ENCODE results near the gene GPR146. TPM values are rescaled to one million over a fixed set of nuclear protein-coding genes. Genes with fewer than 3 reads are reported as not detected.
A peak's percentile ranks its signal among the peaks of the same experiment; 100 is the strongest.

Gene GPR146
- total and polyA plus RNA-seq, 9 donors, result 2.3 to 4.8 (median 3.2) TPM

GRCh38 chr7:1043552-1044188, 676 bp upstream of the GPR146 start:
- Histone ChIP-seq H3K36me3 (ENCODE audit: control insufficient read depth, insufficient read depth, low read length) (no peaks in the 10 kb centered on the region), H3K27ac (ENCODE audit: low read length) (peak overlapping the region; percentile 93), H3K4me3 (ENCODE audit: low read length) (peak overlapping the region; percentile 31), H3K9me3 (replicated peaks; ENCODE audit: control insufficient read depth, low read depth, low read length) (no peaks in the 10 kb centered on the region), H3K4me1 (ENCODE audit: control insufficient read depth, insufficient read depth, low read length) (peaks cover 52% of the 10 kb centered on the region), H3K27me3 (ENCODE audit: control insufficient read depth, insufficient read depth, low read length) (no peaks in the 10 kb centered on the region)
- WGBS (ENCODE audit: insufficient coverage), result 65% methylated on average over 16 of the region's 18 CpGs
- no peak for DNase-seq

- peak overlapping the region; percentile 83 for H3K27ac ChIP-seq (ENCODE audit: low read length)
- no peaks in the 10 kb centered on the region for H3K36me3 ChIP-seq (ENCODE audit: control insufficient read depth, insufficient read depth, low read length)
- peak overlapping the region; percentile 54 for H3K4me3 ChIP-seq (ENCODE audit: low read length)
- DNase-seq, result no peak
- no peaks in the 10 kb centered on the region for H3K9me3 ChIP-seq (replicated peaks; ENCODE audit: control insufficient read depth, low read depth, low read length)
- H3K27me3 ChIP-seq (ENCODE audit: control insufficient read depth, insufficient read depth, low read length), result no peaks in the 10 kb centered on the region
- 80% methylated on average over 15 of the region's 21 CpGs for WGBS (ENCODE audit: insufficient coverage)
- H3K4me1 ChIP-seq (ENCODE audit: control insufficient read depth, insufficient read depth, low read length), result peaks cover 63% of the 10 kb centered on the region
Observed at GRCh38 chr7:1045069-1046063, 1.0 kb downstream of the GPR146 start.

- no peak overlapping the region for H3K27ac ChIP-seq (ENCODE audit: low read length)
- no peaks in the 10 kb centered on the region for H3K27me3 ChIP-seq (ENCODE audit: control insufficient read depth, insufficient read depth, low read length)
- H3K9me3 ChIP-seq (replicated peaks; ENCODE audit: control insufficient read depth, low read depth, low read length), result no peaks in the 10 kb centered on the region
- H3K4me3 ChIP-seq (ENCODE audit: low read length), result no peak overlapping the region
- WGBS (ENCODE audit: insufficient coverage), result 82% methylated on average over 12 of the region's 15 CpGs
- DNase-seq, result no peak
- peaks cover 65% of the 10 kb centered on the region for H3K4me1 ChIP-seq (ENCODE audit: control insufficient read depth, insufficient read depth, low read length)
- no peaks in the 10 kb centered on the region for H3K36me3 ChIP-seq (ENCODE audit: control insufficient read depth, insufficient read depth, low read length)
Observed at GRCh38 chr7:1046722-1047679, 2.7 kb downstream of the GPR146 start.

DNA sequence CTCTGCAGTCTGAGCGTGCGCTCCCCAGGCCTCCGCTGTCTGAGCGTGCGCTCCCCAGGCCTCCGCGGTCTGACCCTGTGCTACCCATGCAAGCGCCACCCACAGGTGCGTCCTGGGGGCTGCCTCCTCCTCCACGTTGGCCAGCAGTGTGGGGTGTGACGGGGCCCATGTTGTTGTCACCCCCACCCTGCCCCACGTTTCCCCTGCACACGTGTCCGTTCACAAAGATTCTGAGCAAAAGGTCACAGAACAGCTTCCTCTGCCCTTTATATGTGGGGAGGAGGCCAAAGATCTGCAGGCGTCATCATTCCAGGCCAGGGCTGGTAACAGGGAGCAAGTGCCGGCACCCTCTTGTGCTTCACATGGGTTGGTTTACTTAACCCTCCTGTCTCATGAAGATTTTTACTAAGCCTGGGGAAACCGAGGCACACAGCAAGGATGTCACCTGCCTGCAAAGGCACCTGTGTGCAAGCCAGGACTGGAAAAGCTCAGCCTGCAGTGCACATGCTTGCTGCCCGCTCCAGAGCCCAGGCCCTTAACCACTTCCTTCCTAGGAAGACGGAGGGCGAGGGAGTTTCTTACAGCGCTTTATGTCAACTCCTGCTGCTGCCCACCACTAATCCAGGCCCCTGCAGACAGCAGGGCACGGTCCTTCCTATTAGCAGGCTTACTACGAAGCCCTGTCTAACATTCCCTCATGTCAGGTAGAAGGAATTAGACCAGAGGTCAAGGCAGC, 4.8 kb downstream of the GPR146 start:
- Histone ChIP-seq H3K27me3 (ENCODE audit: control insufficient read depth, insufficient read depth, low read length) (no peaks in the 10 kb centered on the region), H3K9me3 (replicated peaks; ENCODE audit: control insufficient read depth, low read depth, low read length) (no peaks in the 10 kb centered on the region), H3K27ac (ENCODE audit: low read length) (no peak overlapping the region), H3K36me3 (ENCODE audit: control insufficient read depth, insufficient read depth, low read length) (no peaks in the 10 kb centered on the region), H3K4me3 (ENCODE audit: low read length) (no peak overlapping the region), H3K4me1 (ENCODE audit: control insufficient read depth, insufficient read depth, low read length) (peaks cover 68% of the 10 kb centered on the region)
- WGBS (ENCODE audit: insufficient coverage), result 79% methylated on average over 17 of the region's 23 CpGs
- DNase-seq, result no peak

GRCh38 chr7:1049801-1050200, 5.5 kb downstream of the GPR146 start:
- no peaks in the 10 kb centered on the region for H3K36me3 ChIP-seq (ENCODE audit: control insufficient read depth, insufficient read depth, low read length)
- WGBS (ENCODE audit: insufficient coverage), result 81% methylated on average over 8 of the region's 8 CpGs
- H3K4me1 ChIP-seq (ENCODE audit: control insufficient read depth, insufficient read depth, low read length), result peaks cover 71% of the 10 kb centered on the region
- H3K4me3 ChIP-seq (ENCODE audit: low read length), result no peak overlapping the region
- no peak for DNase-seq
- no peaks in the 10 kb centered on the region for H3K9me3 ChIP-seq (replicated peaks; ENCODE audit: control insufficient read depth, low read depth, low read length)
- no peaks in the 10 kb centered on the region for H3K27me3 ChIP-seq (ENCODE audit: control insufficient read depth, insufficient read depth, low read length)
- no peak overlapping the region for H3K27ac ChIP-seq (ENCODE audit: low read length)

DNA sequence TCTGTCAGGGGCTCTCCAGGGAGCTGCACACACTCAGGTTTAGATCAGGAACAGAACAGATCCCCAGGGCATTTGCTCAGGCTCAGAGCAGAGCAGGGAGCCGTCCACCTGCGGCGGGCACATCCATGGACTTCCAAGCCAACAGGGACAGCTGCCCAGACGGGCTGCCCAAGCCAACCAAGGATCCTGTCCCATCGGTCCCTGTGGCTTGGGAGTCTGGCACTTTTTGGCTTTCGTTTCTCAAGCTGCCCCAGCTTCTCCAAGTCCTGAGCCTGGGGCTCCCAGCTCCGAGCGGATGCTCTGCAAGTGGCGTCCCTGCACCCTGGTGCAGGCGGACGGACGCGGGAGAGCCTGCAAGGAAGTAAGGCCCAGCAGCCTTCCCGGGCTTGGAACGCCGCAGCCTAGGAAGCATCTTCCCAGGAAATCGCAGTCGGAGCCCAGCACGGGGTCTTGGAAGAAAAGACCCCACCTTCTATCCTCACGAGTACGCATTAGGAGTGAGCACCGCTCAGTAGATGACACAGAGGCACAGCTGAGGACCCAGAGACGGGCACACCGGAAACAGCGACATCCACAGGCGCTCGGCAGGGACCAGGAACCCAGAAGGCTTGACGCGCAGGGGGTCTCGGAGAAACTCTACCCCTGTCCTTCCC, 6.0 kb downstream of the GPR146 start:
- H3K4me3 ChIP-seq (ENCODE audit: low read length), result no peak overlapping the region
- no peak for DNase-seq
- no peaks in the 10 kb centered on the region for H3K9me3 ChIP-seq (replicated peaks; ENCODE audit: control insufficient read depth, low read depth, low read length)
- H3K27me3 ChIP-seq (ENCODE audit: control insufficient read depth, insufficient read depth, low read length), result no peaks in the 10 kb centered on the region
- no peaks in the 10 kb centered on the region for H3K36me3 ChIP-seq (ENCODE audit: control insufficient read depth, insufficient read depth, low read length)
- WGBS (ENCODE audit: insufficient coverage), result 90% methylated on average over 26 of the region's 30 CpGs
- peak overlapping the region; percentile 20 for H3K27ac ChIP-seq (ENCODE audit: low read length)
- peaks cover 71% of the 10 kb centered on the region for H3K4me1 ChIP-seq (ENCODE audit: control insufficient read depth, insufficient read depth, low read length)

- peak; percentile 63 for DNase-seq
Observed at GRCh38 chr7:1050956-1051690, 6.8 kb downstream of the GPR146 start.

GRCh38 chr7:1052031-1052818, 7.9 kb downstream of the GPR146 start:
- no peaks in the 10 kb centered on the region for H3K9me3 ChIP-seq (replicated peaks; ENCODE audit: control insufficient read depth, low read depth, low read length)
- peaks cover 85% of the 10 kb centered on the region for H3K4me1 ChIP-seq (ENCODE audit: control insufficient read depth, insufficient read depth, low read length)
- H3K27me3 ChIP-seq (ENCODE audit: control insufficient read depth, insufficient read depth, low read length), result no peaks in the 10 kb centered on the region
- peak overlapping the region; percentile 86 for H3K27ac ChIP-seq (ENCODE audit: low read length)
- H3K36me3 ChIP-seq (ENCODE audit: control insufficient read depth, insufficient read depth, low read length), result no peaks in the 10 kb centered on the region
- WGBS (ENCODE audit: insufficient coverage), result 45% methylated on average over 15 of the region's 20 CpGs
- peak; percentile 69 for DNase-seq
- H3K4me3 ChIP-seq (ENCODE audit: low read length), result no peak overlapping the region

More at GRCh38 chr7:1050956-1051690, 6.8 kb downstream of the GPR146 start:
- no peaks in the 10 kb centered on the region for H3K9me3 ChIP-seq (replicated peaks; ENCODE audit: control insufficient read depth, low read depth, low read length)
- peaks cover 74% of the 10 kb centered on the region for H3K4me1 ChIP-seq (ENCODE audit: control insufficient read depth, insufficient read depth, low read length)
- no peaks in the 10 kb centered on the region for H3K36me3 ChIP-seq (ENCODE audit: control insufficient read depth, insufficient read depth, low read length)
- WGBS (ENCODE audit: insufficient coverage), result 74% methylated on average over 17 of the region's 22 CpGs
- peak overlapping the region; percentile 42 for H3K27ac ChIP-seq (ENCODE audit: low read length)
- H3K4me3 ChIP-seq (ENCODE audit: low read length), result no peak overlapping the region
- no peaks in the 10 kb centered on the region for H3K27me3 ChIP-seq (ENCODE audit: control insufficient read depth, insufficient read depth, low read length)
